ENCODE measurements around the gene CLCN6.

CLCN6 gene

GRCh38 chr1:11783556-11783955, 22.4 kb upstream of the CLCN6 start:
- no peak overlapping the region; the same call in 1 of the 2 replicates for H3K27ac ChIP-seq
- ChIA-PET POLR2A (ENCODE audit: low non-redundant PET) (no interaction called here), CTCF (no interaction called here)
- TF ChIP-seq CTCF (conservative IDR thresholded peaks at IDR 0.05; ENCODE audit: low read depth): no peak
- no peak for DNase-seq (ENCODE audit: low spot score)

GRCh38 chr1:11784256-11784992, 21.6 kb upstream of the CLCN6 start:
- ChIA-PET POLR2A (ENCODE audit: low non-redundant PET) (interaction anchor here (0.6 kb wide), 1 partner anchor 65 kb away, joined by 3 read pairs; no protein-coding TSS in a partner anchor), CTCF (interaction anchor here (0.7 kb wide), 1 partner anchor 1195 kb away, joined by 4 read pairs; no protein-coding TSS in a partner anchor)
- DNase-seq (ENCODE audit: low spot score): no peak
- H3K27ac ChIP-seq: peak overlapping the region; percentile 9; the same call in 1 of the 2 replicates
- no peak for TF ChIP-seq CTCF (conservative IDR thresholded peaks at IDR 0.05; ENCODE audit: low read depth)

GRCh38 chr1:11784993-11785769, 20.8 kb upstream of the CLCN6 start:
- DNase-seq (ENCODE audit: low spot score): peak; percentile 55
- H3K27ac ChIP-seq: peak overlapping the region; percentile 9; the same call in 1 of the 2 replicates
- CTCF ChIA-PET: interaction anchor here (0.7 kb wide), 1 partner anchor 1196 kb away, joined by 4 read pairs; no protein-coding TSS in a partner anchor
- peak; percentile 83 for TF ChIP-seq CTCF (conservative IDR thresholded peaks at IDR 0.05; ENCODE audit: low read depth)
- POLR2A ChIA-PET (ENCODE audit: low non-redundant PET): interaction anchor here (0.6 kb wide), 1 partner anchor 64 kb away, joined by 3 read pairs; no protein-coding TSS in a partner anchor

GRCh38 chr1:11786168-11786567, 19.8 kb upstream of the CLCN6 start:
- no peak for TF ChIP-seq CTCF (conservative IDR thresholded peaks at IDR 0.05; ENCODE audit: low read depth)
- no peak for DNase-seq (ENCODE audit: low spot score)
- ChIA-PET CTCF (interaction anchor here (0.7 to 1.0 kb wide), 2 partner anchors 10 to 567 kb away, joined by 4 to 8 read pairs; no protein-coding TSS in a partner anchor), POLR2A (ENCODE audit: low non-redundant PET) (no interaction called here)
- H3K27ac ChIP-seq: peak overlapping the region; percentile 78; the same call in 1 of the 2 replicates

- ChIA-PET POLR2A (ENCODE audit: low non-redundant PET) (interaction anchor here (0.6 to 1.5 kb wide), 2 partner anchors 14 to 20 kb away, joined by 3 to 6 read pairs; no protein-coding TSS in a partner anchor), CTCF (interaction anchor here (0.5 to 1.2 kb wide), 5 partner anchors 12 to 404 kb away, joined by 4 to 5 read pairs (median 4); no protein-coding TSS in a partner anchor)
- peak; percentile 55 for DNase-seq (ENCODE audit: low spot score)
- H3K27ac ChIP-seq: peak overlapping the region; percentile 78
- TF ChIP-seq CTCF (conservative IDR thresholded peaks at IDR 0.05; ENCODE audit: low read depth): no peak
These were observed 18.7 kb upstream of the CLCN6 start for GRCh38 chr1:11787251-11787803.

Measured in RWPE1 (cell line).